Right lobe of liver (tissue), 6 donors: Measurements from ENCODE around the gene CHMP4B. TPM values are rescaled to one million over a fixed set of nuclear protein-coding genes. Genes with fewer than 3 reads are reported as not detected.

Experiments
- ATAC-seq, 4 donors: fragments of 200-7000 bp; cut with Tn5 transposase; one replicate each; pipeline ENCODE4 v1.9.1; 2020; ENCODE audit warnings: mild to moderate bottlenecking in 4 of 4, moderate library complexity in 4 of 4
- DNase-seq, 3 donors: peaks; one replicate each; pipeline ENCODE4 v3.0.0-alpha.2; 2020
- H3K27ac ChIP-seq, 3 donors: fragments of 200-600 bp; one replicate each; pipeline ENCODE4 v1.8.0; 2022
- H3K27me3 ChIP-seq, 2 donors: fragments of 200-600 bp; one replicate each; pipeline ENCODE4 v1.8.0; 2022
- H3K36me3 ChIP-seq, 4 donors: fragments of 200-600 bp; sonication (generic) in 1 of 4; one replicate each; pipeline versions ENCODE4 v1.5.1 to v1.8.0; 2017 to 2022; ENCODE audit warnings: control low read depth in 1 of 4
- H3K4me1 ChIP-seq, 4 donors: fragments of 200-600 bp; sonication (generic) in 1 of 4; one replicate each; pipeline versions ENCODE4 v1.5.1 to v1.8.0; 2017 to 2022; ENCODE audit warnings: control low read depth in 1 of 4
- H3K4me3 ChIP-seq, 3 donors: fragments of 200-600 bp; one replicate each; pipeline ENCODE4 v1.8.0; 2022
- H3K9me3 ChIP-seq, 4 donors: fragments of 200-600 bp; sonication (generic) in 1 of 4; one replicate each; pipeline versions ENCODE4 v1.5.1 to v1.8.0; 2017 to 2022; ENCODE audit warnings: control low read depth in 1 of 4
- CTCF ChIP-seq, 4 donors: fragments of 200-600 bp in 3 of 4; fragments of 450-650 bp in 1 of 4; IDR thresholded peaks; one replicate each; pipeline versions ENCODE4 v1.5.1 to v1.8.0; 2016 to 2022; ENCODE audit warnings: antibody characterized with exemption in 4 of 4, mild to moderate bottlenecking in 2 of 4
- POLR2A ChIP-seq: fragments of 450-650 bp; IDR thresholded peaks from one replicate; pipeline ENCODE4 v1.6.1; 2017; ENCODE audit warnings: antibody characterized with exemption, mild to moderate bottlenecking
- WGBS: methylation state at CpG from one replicate; pipeline ENCODE4 v1.1.6; 2018; ENCODE audit warnings: low coverage, low lambda C conversion rate; ENCODE audit not compliant: insufficient coverage; ENCODE audit errors: missing lambda C conversion rate; 5-methylcytosine and 5-hydroxymethylcytosine counted together
- intact Hi-C, 2 donors: fragments of 100-400 bp; cut with DNase I; formaldehyde crosslinking; loops; one replicate each; pipeline versions ENCODE4 v1.11.2 to v1.14.1; 2022
- total RNA-seq, 6 experiments: library from RNA; depleted of rRNA in 2 of 6; stranded (reverse); fragments of >200 nt in 2 of 6; fragmentation: NEBNext Ultra II Directional in 3 of 6; extraction: Animal tissue kit (Norgen Biotek cat#: 25700) in 3 of 6; gene quantifications; one replicate each; pipeline versions ENCODE4 v1.1.0 to v1.2.4, GENCODE V29; 2016 to 2023
- donor health status: DM: no; HTN: yes; CAD: no.
- donor health status: DM: no; HTN: no; CAD: no.
- donor health status: DM: no; HTN: no; CAD: no.
- donor health status: DM: no; HTN: yes; CAD: no.
- donor health status: DM: no; HTN: yes; CAD: no.

Gene CHMP4B
- total RNA-seq, 6 experiments from 2014 or later: 21.0 to 40.8 (median 28.3) TPM

GRCh38 chr20:33846291-33846935 lies 35.3 kb downstream of the CHMP4B start:
- Histone ChIP-seq H3K9me3 (no peaks in the 10 kb centered on the region), H3K27me3 (no peaks in the 10 kb centered on the region), H3K4me3 (no peak overlapping the region), H3K36me3 (peaks cover 0 to 10% (median 1%) of the 10 kb centered on the region in 4 donors), H3K4me1 (peaks cover 0 to 30% (median 3%) of the 10 kb centered on the region in 4 donors), H3K27ac (no peak overlapping the region)
- intact Hi-C loops: no loop called here
- ATAC-seq (peak in 1 of 4 donors; percentile 25), DNase-seq (no peak)
- WGBS: 73% methylated on average over 6 of the region's 6 CpGs
- no peak for TF ChIP-seq CTCF (IDR thresholded peaks at IDR 0.05)
- no peak for TF ChIP-seq POLR2A

DNA sequence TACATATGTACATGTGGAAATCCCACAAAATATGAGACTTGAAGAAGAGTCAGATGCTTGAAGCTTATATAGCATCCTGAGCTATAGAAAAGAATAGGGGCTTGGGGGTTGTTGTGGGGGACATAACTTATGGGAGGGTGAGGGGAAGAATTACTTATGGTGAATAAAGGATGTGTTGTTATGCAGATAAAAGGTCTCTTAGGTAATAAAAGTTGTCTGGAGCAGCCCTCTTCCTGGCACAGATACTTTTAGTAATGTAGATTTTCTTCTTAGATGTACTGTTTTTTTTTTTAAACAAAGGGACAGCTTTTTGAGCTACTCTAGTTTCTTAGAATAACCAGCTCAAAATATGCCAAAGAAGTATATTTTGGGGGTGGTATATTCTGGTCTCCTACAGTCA lies 35.9 kb downstream of the CHMP4B start:
- H3K4me1 ChIP-seq: peaks cover 0 to 24% (median 3%) of the 10 kb centered on the region in 4 donors

DNA sequence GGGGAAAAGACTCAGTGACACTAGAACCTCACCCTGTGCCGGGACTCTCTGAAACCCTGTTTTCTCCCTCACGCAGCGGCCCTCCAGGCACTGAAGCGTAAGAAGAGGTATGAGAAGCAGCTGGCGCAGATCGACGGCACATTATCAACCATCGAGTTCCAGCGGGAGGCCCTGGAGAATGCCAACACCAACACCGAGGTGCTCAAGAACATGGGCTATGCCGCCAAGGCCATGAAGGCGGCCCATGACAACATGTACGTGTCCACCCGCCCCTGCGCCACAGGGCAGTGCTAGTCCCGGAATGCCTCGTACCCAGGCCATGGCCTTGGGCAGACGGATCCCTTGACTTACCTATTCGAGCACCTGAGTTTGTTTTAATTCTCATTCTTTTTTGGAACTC lies 37.2 kb downstream of the CHMP4B start:
- WGBS: 98% methylated on average over 4 of the region's 19 CpGs
- H3K4me3 ChIP-seq: no peak overlapping the region
- intact Hi-C loops: no loop called here
- H3K36me3 ChIP-seq: peaks cover 0 to 29% (median 6%) of the 10 kb centered on the region in 4 donors
- no peak for ATAC-seq
- H3K9me3 ChIP-seq: no peaks in the 10 kb centered on the region
- no peak for DNase-seq
- TF ChIP-seq CTCF (IDR thresholded peaks at IDR 0.05): no peak
- TF ChIP-seq POLR2A: no peak
- no peaks in the 10 kb centered on the region for H3K27me3 ChIP-seq
- H3K4me1 ChIP-seq: peaks cover 0 to 11% (median 0%) of the 10 kb centered on the region in 4 donors
- H3K27ac ChIP-seq: no peak overlapping the region

More for the DNA sequence above, 35.9 kb downstream of the CHMP4B start:
- no peak overlapping the region for H3K4me3 ChIP-seq
- TF ChIP-seq CTCF (IDR thresholded peaks at IDR 0.05): no peak
- no peak for TF ChIP-seq POLR2A
- H3K36me3 ChIP-seq: peaks cover 0 to 15% (median 4%) of the 10 kb centered on the region in 4 donors
- H3K27me3 ChIP-seq: no peaks in the 10 kb centered on the region
- no peak overlapping the region for H3K27ac ChIP-seq
- H3K9me3 ChIP-seq: no peaks in the 10 kb centered on the region
- intact Hi-C loops: no loop called here
- DNase-seq (no peak), ATAC-seq (no peak)

DNA sequence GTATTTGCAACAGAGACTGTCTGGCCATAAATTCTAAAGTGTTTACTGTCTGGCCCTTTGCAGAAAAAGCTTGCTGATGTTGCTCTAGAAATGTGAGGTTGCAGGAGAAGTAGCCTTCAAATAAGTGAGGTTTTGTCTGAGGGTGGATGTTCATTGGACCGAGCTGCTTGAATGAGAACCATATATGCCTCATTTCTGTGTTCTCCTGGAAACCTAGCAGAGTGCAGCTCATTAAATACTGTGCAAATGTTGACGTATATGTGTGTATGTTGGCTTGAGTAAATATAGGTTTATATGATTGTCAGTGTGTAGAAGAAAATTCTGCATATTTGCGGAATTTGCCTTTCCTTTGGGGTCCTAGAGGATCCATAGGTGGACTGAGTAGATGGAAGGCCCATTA lies 39.0 kb downstream of the CHMP4B start:
- Histone ChIP-seq H3K27me3 (no peaks in the 10 kb centered on the region), H3K27ac (no peak overlapping the region), H3K4me3 (no peak overlapping the region), H3K9me3 (no peaks in the 10 kb centered on the region), H3K4me1 (no peaks in the 10 kb centered on the region), H3K36me3 (peaks cover 0 to 43% (median 17%) of the 10 kb centered on the region in 4 donors)
- intact Hi-C loops: no loop called here
- 100% methylated on average over 1 of the region's 3 CpGs for WGBS
- DNase-seq (no peak), ATAC-seq (no peak)
- TF ChIP-seq CTCF (IDR thresholded peaks at IDR 0.05) (no peak), POLR2A (no peak)
